Liver (tissue), 9 donors: ENCODE measurements around the gene KCNK17. TPM values are rescaled to one million over a fixed set of nuclear protein-coding genes. Genes with fewer than 3 reads are reported as not detected.

ENCODE experiments used
- DNase-seq: peaks from one replicate; pipeline ENCODE4 v3.0.0-alpha.2; 2017; ENCODE audit warnings: low spot score
- H3K27ac ChIP-seq, 2 donors: one replicate each; pipeline ENCODE4 v1.7.0; 2013; ENCODE audit warnings: inconsistent platforms in 2 of 2, low read length in 2 of 2, control low read depth in 1 of 2, low read depth in 1 of 2, mild to moderate bottlenecking in 1 of 2
- H3K27me3 ChIP-seq, 4 donors: one replicate each; pipeline versions ENCODE4 v1.6.1 to v1.7.0; 2013; ENCODE audit warnings: low read length in 3 of 4, inconsistent platforms in 1 of 4, mild to moderate bottlenecking in 1 of 4, moderate library complexity in 1 of 4; ENCODE audit not compliant: control insufficient read depth in 4 of 4, insufficient read depth in 4 of 4
- H3K36me3 ChIP-seq, 4 donors: one replicate each; pipeline versions ENCODE4 v1.6.1 to v1.7.0; 2013; ENCODE audit warnings: low read length in 3 of 4, mild to moderate bottlenecking in 3 of 4, low read depth in 1 of 4, moderate library complexity in 1 of 4; ENCODE audit not compliant: control insufficient read depth in 4 of 4, insufficient read depth in 3 of 4
- H3K4me1 ChIP-seq, 4 donors: one replicate each; pipeline versions ENCODE4 v1.6.1 to v1.7.0; 2013; ENCODE audit warnings: low read length in 3 of 4, mild to moderate bottlenecking in 3 of 4, moderate library complexity in 1 of 4; ENCODE audit not compliant: control insufficient read depth in 4 of 4, insufficient read depth in 4 of 4
- H3K4me3 ChIP-seq, 3 donors: one replicate each; pipeline versions ENCODE4 v1.6.1 to v1.7.0; 2013; ENCODE audit warnings: low read length in 3 of 3, control low read depth in 1 of 3, low read depth in 1 of 3, mild to moderate bottlenecking in 1 of 3
- H3K9ac ChIP-seq, 2 donors: one replicate each; pipeline ENCODE4 v1.7.0; 2013; ENCODE audit warnings: low read length in 2 of 2, mild to moderate bottlenecking in 2 of 2, moderate library complexity in 2 of 2, control low read depth in 1 of 2, low read depth in 1 of 2
- H3K9me3 ChIP-seq, 4 donors: one replicate each; pipeline versions ENCODE4 v1.6.1 to v1.7.0; 2013; ENCODE audit warnings: low read length in 3 of 4; ENCODE audit not compliant: control insufficient read depth in 4 of 4
- FOXA1 ChIP-seq: IDR thresholded peaks from 2 replicates; pipeline ENCODE4 v1.6.1; 2016; ENCODE audit warnings: antibody characterized with exemption
- FOXA2 ChIP-seq: IDR thresholded peaks from 2 replicates; pipeline ENCODE4 v1.6.1; 2016; ENCODE audit warnings: antibody characterized with exemption
- GABPA ChIP-seq, 2 donors: IDR thresholded peaks in 1 of 2; conservative IDR thresholded peaks in 1 of 2; 2 replicates each; pipeline ENCODE4 v1.6.1; 2016; ENCODE audit warnings: antibody characterized with exemption in 2 of 2, mild to moderate bottlenecking in 1 of 2, moderate library complexity in 1 of 2
- HNF4A ChIP-seq, 2 donors: conservative IDR thresholded peaks; 2 replicates each; pipeline ENCODE4 v1.6.1; 2016; ENCODE audit warnings: antibody characterized with exemption in 2 of 2, mild to moderate bottlenecking in 2 of 2
- JUND ChIP-seq, 2 donors: IDR thresholded peaks; 2 replicates each; pipeline ENCODE4 v1.6.1; 2016; ENCODE audit warnings: antibody characterized with exemption in 2 of 2
- NR2F2 ChIP-seq: IDR thresholded peaks from 2 replicates; pipeline ENCODE4 v1.6.1; 2016; ENCODE audit warnings: antibody characterized with exemption
- SP1 ChIP-seq: IDR thresholded peaks from 2 replicates; pipeline ENCODE4 v1.6.1; 2018; ENCODE audit warnings: antibody characterized with exemption, mild to moderate bottlenecking
- YY1 ChIP-seq: IDR thresholded peaks from 2 replicates; pipeline ENCODE4 v1.6.1; 2016; ENCODE audit warnings: antibody characterized with exemption, mild to moderate bottlenecking
- WGBS: extraction: QIAGEN DNeasy Blood & Tissue Kit; methylation state at CpG from one replicate; pipeline ENCODE4 v1.1.7; 2013; 5-methylcytosine and 5-hydroxymethylcytosine counted together
- polyA plus RNA-seq, 2 donors: library from polyadenylated mRNA; stranded (reverse) in 1 of 2; unstranded in 1 of 2; fragments of 200-250 nt in 1 of 2; fragments of >200 nt in 1 of 2; fragmentation: Nextera tagmentation in 1 of 2; extraction: Ambion mirVana in 1 of 2; gene quantifications; one replicate each; pipeline versions ENCODE4 v1.2.1 to v1.2.3, GENCODE V29; 2013 to 2015
- total RNA-seq, 2 donors: library from RNA; depleted of rRNA; stranded (reverse); fragments of >200 nt; gene quantifications; one replicate each; pipeline ENCODE4 v1.2.3, GENCODE V29; 2014
- TF ChIP-seq, protein P1 (sequence below): fragments of 150-350 bp; IDR thresholded peaks from 2 replicates; pipeline ENCODE4 v1.5.1; 2017; ENCODE audit warnings: improper control_type of control experiment, low read depth, low read length; ENCODE audit not compliant: missing input control
- TF ChIP-seq, protein P2 (sequence below): IDR thresholded peaks from 2 replicates; pipeline ENCODE4 v1.6.1; 2016; ENCODE audit warnings: antibody characterized with exemption
- TF ChIP-seq, protein P3 (sequence below): IDR thresholded peaks from 2 replicates; pipeline ENCODE4 v1.6.1; 2016; ENCODE audit warnings: antibody characterized with exemption
- TF ChIP-seq, protein P4 (sequence below): IDR thresholded peaks from 2 replicates; pipeline ENCODE4 v1.6.1; 2016; ENCODE audit warnings: antibody characterized with exemption, mild to moderate bottlenecking
- TF ChIP-seq, protein P5 (sequence below): IDR thresholded peaks from 2 replicates; pipeline ENCODE4 v1.6.1; 2016; ENCODE audit warnings: antibody characterized with exemption
- donor health status: healthy.
- donor health status: healthy.
- donor health status: healthy.
- donor health status: healthy.
- donor health status: healthy.

The KCNK17 gene
- total and polyA plus RNA-seq, 4 donors = 0.19 to 1.9 (median 0.49) TPM

DNA sequence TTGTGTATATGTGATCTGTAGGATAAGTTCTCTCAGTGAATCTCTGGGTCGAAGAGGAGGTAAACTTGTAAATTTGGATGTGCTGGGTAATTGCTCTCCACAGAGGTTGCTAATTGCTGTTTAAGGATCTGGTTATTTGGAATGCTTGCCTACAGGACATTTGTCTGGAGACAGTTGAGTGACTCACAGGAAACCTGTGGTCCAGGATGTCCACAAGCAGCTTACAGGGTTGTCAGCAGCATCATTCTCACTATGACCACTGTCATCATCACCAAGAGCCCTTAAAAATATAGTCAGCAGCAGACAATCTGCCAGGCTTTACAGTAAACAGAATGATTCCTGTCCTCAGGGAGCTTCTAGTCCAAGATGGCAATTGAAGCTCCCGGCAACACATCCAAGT lies 53.8 kb downstream of the KCNK17 start:
- Histone ChIP-seq H3K4me1 (peaks cover 0 to 22% (median 9%) of the 10 kb centered on the region in 4 donors), H3K36me3 (no peaks in the 10 kb centered on the region), H3K9ac (no peak overlapping the region), H3K27me3 (peaks cover 0 to 2% (median 0%) of the 10 kb centered on the region in 4 donors), H3K9me3 (no peaks in the 10 kb centered on the region), H3K4me3 (no peak overlapping the region), H3K27ac (no peak overlapping the region)
- 98% methylated on average over 2 of the region's 2 CpGs for WGBS
- no peak for DNase-seq
- no peak for TF ChIP-seq JUND (IDR thresholded peaks at IDR 0.05)
- TF ChIP-seq, protein P1, sequence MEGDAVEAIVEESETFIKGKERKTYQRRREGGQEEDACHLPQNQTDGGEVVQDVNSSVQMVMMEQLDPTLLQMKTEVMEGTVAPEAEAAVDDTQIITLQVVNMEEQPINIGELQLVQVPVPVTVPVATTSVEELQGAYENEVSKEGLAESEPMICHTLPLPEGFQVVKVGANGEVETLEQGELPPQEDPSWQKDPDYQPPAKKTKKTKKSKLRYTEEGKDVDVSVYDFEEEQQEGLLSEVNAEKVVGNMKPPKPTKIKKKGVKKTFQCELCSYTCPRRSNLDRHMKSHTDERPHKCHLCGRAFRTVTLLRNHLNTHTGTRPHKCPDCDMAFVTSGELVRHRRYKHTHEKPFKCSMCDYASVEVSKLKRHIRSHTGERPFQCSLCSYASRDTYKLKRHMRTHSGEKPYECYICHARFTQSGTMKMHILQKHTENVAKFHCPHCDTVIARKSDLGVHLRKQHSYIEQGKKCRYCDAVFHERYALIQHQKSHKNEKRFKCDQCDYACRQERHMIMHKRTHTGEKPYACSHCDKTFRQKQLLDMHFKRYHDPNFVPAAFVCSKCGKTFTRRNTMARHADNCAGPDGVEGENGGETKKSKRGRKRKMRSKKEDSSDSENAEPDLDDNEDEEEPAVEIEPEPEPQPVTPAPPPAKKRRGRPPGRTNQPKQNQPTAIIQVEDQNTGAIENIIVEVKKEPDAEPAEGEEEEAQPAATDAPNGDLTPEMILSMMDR = no peak
- no peak for TF ChIP-seq NR2F2
- TF ChIP-seq, protein P2, sequence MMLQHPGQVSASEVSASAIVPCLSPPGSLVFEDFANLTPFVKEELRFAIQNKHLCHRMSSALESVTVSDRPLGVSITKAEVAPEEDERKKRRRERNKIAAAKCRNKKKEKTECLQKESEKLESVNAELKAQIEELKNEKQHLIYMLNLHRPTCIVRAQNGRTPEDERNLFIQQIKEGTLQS = no peak
- TF ChIP-seq, protein P3, sequence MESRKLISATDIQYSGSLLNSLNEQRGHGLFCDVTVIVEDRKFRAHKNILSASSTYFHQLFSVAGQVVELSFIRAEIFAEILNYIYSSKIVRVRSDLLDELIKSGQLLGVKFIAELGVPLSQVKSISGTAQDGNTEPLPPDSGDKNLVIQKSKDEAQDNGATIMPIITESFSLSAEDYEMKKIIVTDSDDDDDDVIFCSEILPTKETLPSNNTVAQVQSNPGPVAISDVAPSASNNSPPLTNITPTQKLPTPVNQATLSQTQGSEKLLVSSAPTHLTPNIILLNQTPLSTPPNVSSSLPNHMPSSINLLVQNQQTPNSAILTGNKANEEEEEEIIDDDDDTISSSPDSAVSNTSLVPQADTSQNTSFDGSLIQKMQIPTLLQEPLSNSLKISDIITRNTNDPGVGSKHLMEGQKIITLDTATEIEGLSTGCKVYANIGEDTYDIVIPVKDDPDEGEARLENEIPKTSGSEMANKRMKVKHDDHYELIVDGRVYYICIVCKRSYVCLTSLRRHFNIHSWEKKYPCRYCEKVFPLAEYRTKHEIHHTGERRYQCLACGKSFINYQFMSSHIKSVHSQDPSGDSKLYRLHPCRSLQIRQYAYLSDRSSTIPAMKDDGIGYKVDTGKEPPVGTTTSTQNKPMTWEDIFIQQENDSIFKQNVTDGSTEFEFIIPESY = no peak
- no peak for TF ChIP-seq FOXA1
- TF ChIP-seq, protein P4, sequence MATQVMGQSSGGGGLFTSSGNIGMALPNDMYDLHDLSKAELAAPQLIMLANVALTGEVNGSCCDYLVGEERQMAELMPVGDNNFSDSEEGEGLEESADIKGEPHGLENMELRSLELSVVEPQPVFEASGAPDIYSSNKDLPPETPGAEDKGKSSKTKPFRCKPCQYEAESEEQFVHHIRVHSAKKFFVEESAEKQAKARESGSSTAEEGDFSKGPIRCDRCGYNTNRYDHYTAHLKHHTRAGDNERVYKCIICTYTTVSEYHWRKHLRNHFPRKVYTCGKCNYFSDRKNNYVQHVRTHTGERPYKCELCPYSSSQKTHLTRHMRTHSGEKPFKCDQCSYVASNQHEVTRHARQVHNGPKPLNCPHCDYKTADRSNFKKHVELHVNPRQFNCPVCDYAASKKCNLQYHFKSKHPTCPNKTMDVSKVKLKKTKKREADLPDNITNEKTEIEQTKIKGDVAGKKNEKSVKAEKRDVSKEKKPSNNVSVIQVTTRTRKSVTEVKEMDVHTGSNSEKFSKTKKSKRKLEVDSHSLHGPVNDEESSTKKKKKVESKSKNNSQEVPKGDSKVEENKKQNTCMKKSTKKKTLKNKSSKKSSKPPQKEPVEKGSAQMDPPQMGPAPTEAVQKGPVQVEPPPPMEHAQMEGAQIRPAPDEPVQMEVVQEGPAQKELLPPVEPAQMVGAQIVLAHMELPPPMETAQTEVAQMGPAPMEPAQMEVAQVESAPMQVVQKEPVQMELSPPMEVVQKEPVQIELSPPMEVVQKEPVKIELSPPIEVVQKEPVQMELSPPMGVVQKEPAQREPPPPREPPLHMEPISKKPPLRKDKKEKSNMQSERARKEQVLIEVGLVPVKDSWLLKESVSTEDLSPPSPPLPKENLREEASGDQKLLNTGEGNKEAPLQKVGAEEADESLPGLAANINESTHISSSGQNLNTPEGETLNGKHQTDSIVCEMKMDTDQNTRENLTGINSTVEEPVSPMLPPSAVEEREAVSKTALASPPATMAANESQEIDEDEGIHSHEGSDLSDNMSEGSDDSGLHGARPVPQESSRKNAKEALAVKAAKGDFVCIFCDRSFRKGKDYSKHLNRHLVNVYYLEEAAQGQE = no peak
- no peak for TF ChIP-seq FOXA2
- no peak for TF ChIP-seq YY1
- TF ChIP-seq GABPA (IDR thresholded peaks at IDR 0.05 in 1 of 2, conservative IDR thresholded peaks at IDR 0.05 in 1 of 2) = no peak
- no peak for TF ChIP-seq SP1
- no peak for TF ChIP-seq HNF4A (conservative IDR thresholded peaks at IDR 0.05)
- TF ChIP-seq, protein P5, sequence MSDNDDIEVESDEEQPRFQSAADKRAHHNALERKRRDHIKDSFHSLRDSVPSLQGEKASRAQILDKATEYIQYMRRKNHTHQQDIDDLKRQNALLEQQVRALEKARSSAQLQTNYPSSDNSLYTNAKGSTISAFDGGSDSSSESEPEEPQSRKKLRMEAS = no peak

DNA sequence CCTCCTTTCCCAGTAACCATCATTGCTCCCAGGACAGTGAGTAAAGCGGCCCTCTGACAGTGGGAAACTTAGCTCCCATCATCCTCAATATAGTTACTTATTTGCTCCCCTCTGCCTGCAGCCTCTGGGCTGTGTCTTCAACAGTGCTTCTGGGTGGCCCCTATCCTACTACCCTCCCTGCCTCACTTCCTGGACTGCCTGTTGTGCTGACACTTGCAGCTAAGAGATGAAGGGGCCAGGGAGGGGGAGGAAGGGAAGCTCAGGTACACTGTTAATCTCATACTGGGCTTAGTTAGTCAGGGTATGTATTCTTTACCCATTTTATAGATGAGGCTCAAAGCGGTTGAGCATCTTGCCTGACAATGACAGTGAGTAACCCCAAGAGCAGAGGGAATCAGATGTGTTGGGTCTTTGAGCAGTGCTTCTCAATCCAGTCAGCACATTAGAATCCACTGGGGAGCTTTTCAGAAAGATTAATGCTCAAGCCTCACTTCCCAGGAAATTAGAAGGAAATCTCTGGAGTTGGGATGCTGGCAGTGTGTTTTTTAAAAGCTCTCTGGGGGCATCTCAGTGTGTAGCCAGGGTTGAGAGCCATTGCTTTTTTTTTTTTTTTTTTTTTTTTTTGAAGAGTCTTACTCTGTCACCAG lies 57.8 kb downstream of the KCNK17 start:
- Histone ChIP-seq H3K27ac (no peak overlapping the region), H3K27me3 (peaks cover 0 to 2% (median 0%) of the 10 kb centered on the region in 4 donors), H3K9ac (no peak overlapping the region), H3K4me3 (no peak overlapping the region), H3K36me3 (no peaks in the 10 kb centered on the region), H3K9me3 (peaks cover 0 to 2% (median 0%) of the 10 kb centered on the region in 4 donors), H3K4me1 (peaks cover 0 to 12% (median 2%) of the 10 kb centered on the region in 4 donors)
- no peak for DNase-seq
- WGBS = 96% methylated on average over 2 of the region's 2 CpGs
- TF ChIP-seq, protein P3 = no peak
- TF ChIP-seq NR2F2 (no peak), SP1 (no peak), HNF4A (conservative IDR thresholded peaks at IDR 0.05) (no peak)
